CD4-positive, alpha-beta T cell treated with Interleukin-17A for 4 hours (primary cell): ENCODE measurements around the gene ISOC1.
A peak's percentile ranks its signal among the peaks of the same experiment; 100 is the strongest.

ENCODE experiments used
- DNase-seq: peaks from one replicate; pipeline ENCODE4 v3.0.0-alpha.2; 2020; ENCODE audit warnings: mixed read lengths

Gene ISOC1

GRCh38 chr5:129094087-129094923 lies at the start of gene ISOC1:
Gene ISOC1 (plus strand): TSS chr5:129094749. CDS start chr5:129094767, 18 bp downstream.
- peak; percentile 95 for DNase-seq

- DNase-seq: no peak
These were observed 48.4 kb upstream of the ISOC1 start for GRCh38 chr5:129046151-129046550.

GRCh38 chr5:129048509-129048908 lies 46.0 kb upstream of the ISOC1 start:
- no peak for DNase-seq

- no peak for DNase-seq
These were observed 45.3 kb upstream of the ISOC1 start for GRCh38 chr5:129049126-129049799.

GRCh38 chr5:129051283-129051682 lies 43.3 kb upstream of the ISOC1 start:
- no peak for DNase-seq

GRCh38 chr5:129053438-129053837 lies 41.1 kb upstream of the ISOC1 start:
- DNase-seq: no peak

GRCh38 chr5:129057329-129057728 lies 37.2 kb upstream of the ISOC1 start:
- DNase-seq: no peak

- DNase-seq: no peak
These were observed 32.7 kb upstream of the ISOC1 start for GRCh38 chr5:129061849-129062248.

- no peak for DNase-seq
These were observed 31.0 kb upstream of the ISOC1 start for GRCh38 chr5:129063483-129064113.

- DNase-seq: no peak
These were observed 28.8 kb upstream of the ISOC1 start for GRCh38 chr5:129065721-129066120.

- no peak for DNase-seq
These were observed 26.8 kb upstream of the ISOC1 start for GRCh38 chr5:129067745-129068144.

GRCh38 chr5:129069292-129069691 lies 25.3 kb upstream of the ISOC1 start:
- DNase-seq: no peak

GRCh38 chr5:129073111-129073510 lies 21.4 kb upstream of the ISOC1 start:
- DNase-seq: no peak

- no peak for DNase-seq
These were observed 19.6 kb upstream of the ISOC1 start for GRCh38 chr5:129074903-129075302.

GRCh38 chr5:129077433-129078075 lies 17.0 kb upstream of the ISOC1 start:
- no peak for DNase-seq

- no peak for DNase-seq
These were observed 16.3 kb upstream of the ISOC1 start for GRCh38 chr5:129078247-129078646.

- no peak for DNase-seq
These were observed 15.9 kb upstream of the ISOC1 start for GRCh38 chr5:129078660-129079059.

GRCh38 chr5:129079496-129079895 lies 15.1 kb upstream of the ISOC1 start:
- DNase-seq: no peak

GRCh38 chr5:129080766-129081165 lies 13.8 kb upstream of the ISOC1 start:
- DNase-seq: no peak

- no peak for DNase-seq
These were observed 12.1 kb upstream of the ISOC1 start for GRCh38 chr5:129082225-129083136.

GRCh38 chr5:129094924-129095899 lies 663 bp downstream of the ISOC1 start:
- DNase-seq: peak; percentile 60
